Measurements from ENCODE around the gene ADD3. TPM values are rescaled to one million over a fixed set of nuclear protein-coding genes. Genes with fewer than 3 reads are reported as not detected.

ADD3 gene
- total RNA-seq (2014; rRNA removed; shearing (Covaris generic)), result 43.9 and 294 TPM in 2 replicates

DNA sequence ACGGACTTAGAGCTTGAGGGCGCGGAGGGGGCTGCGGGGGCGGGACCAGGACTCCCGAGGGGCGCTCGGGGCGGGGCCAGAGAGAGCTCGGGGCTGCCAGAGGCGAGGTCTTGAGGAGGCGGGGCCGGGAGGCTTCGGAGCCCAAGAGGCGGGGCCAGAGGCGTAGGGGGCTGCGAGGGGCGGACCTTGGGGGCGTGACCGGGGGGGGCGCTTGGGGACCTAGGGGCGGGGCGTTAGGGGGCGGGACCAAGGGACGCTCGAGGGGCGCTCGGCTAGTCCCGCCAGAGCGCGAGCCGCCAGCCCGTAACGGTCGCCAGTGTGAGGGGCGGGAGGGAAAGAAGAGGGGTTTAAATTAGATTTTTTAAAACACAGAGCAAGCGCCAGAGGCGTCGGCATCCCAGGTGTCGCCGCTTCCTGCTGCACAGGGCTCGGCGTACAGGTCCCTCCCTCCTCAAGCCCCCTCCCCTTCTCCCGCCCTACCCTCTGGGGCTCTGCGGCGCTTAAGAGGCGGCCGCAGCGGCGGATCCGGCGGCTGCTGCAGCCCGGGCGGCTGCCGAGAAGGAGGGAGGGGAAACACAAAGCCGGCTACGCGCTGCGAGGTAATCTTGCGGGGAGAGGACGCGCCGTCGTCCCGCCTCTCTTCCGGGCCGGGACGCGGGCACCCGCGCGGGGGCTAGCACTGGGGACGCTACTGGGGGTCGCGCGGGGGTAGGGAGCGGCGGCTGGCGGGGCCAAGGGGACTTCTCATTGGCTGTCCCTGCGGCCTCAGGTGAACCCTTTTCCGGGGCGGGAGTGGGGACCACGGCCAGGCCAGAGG, at the start of gene ADD3:
Gene ADD3 (plus strand): TSS at position 284 of the 817 bp plus-strand sequence. CDS start 92,670 bp downstream, outside the sequence.
- peak; percentile 84 for DNase-seq (ENCODE audit: low read depth)

- no peak for DNase-seq (ENCODE audit: low read depth)
These were observed 49.7 kb upstream of the ADD3 start for GRCh38 chr10:109958059-109958458.

DNA sequence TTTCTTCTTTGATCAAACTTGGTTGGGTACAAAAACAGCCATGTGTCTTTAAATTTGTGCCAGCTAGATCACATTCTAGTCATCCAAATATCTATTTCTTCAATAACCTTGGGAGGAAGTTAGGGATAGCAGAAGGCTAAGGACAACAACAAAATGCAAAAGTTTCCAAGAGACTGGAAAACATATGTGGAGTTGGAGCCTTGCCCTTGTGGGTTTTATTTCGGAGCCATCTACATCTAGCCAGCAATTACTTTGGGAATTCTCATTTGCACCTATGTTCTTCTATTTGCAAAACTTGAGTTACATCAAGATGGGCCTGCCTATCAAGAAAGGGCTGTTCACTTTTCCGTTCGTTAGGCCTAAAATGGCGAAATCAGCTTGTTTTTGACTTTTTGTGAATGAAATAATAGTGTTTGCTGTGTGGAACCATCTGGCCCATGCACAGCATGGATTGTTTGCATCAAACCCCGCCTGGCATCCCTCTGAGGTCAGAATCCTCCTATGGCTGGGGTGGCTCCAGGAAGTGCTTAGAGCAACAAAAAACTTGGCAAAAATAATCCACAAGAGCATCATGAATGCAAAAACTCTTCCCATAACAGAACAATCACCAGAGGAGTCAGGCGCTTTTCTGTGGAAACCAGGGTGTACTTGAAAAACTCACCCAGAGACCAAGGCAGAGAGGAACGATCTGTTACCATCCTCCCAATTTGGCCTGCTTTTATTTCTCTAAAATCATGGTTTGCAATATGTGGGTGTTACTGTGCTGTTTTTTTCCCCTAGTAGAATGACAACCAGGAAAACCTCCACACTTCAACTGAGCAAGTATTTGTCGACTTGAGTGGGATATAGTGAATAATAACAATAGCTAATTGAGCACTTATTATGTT, 48.3 kb upstream of the ADD3 start:
- no peak for DNase-seq (ENCODE audit: low read depth)

- DNase-seq (ENCODE audit: low read depth), result no peak
These were observed 47.1 kb upstream of the ADD3 start for GRCh38 chr10:109960682-109961081.

- no peak for DNase-seq (ENCODE audit: low read depth)
These were observed 46.4 kb upstream of the ADD3 start for GRCh38 chr10:109961174-109962001.

DNA sequence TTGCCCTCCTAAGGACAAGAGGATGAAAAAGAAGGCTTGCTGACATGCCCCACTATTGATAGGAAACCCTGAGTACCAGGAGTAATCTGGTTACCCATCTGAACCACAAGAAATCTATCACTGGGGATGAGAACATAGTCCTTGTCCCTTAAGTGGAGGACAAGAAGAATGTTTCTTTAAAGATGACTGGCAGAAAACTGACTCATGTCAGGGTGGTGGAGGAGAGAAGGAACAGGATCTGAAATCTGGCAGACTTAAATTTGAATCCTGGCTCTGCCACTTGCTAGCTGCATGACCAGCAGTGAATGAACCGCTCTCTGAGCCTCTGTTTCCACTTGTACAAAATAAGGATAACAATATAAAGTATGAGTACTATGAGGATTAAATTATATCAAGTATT, 45.5 kb upstream of the ADD3 start:
- DNase-seq (ENCODE audit: low read depth), result no peak

GRCh38 chr10:109963439-109963838, 44.3 kb upstream of the ADD3 start:
- DNase-seq (ENCODE audit: low read depth), result peak; percentile 12

- DNase-seq (ENCODE audit: low read depth), result no peak
These were observed 43.5 kb upstream of the ADD3 start for GRCh38 chr10:109964318-109964717.

DNA sequence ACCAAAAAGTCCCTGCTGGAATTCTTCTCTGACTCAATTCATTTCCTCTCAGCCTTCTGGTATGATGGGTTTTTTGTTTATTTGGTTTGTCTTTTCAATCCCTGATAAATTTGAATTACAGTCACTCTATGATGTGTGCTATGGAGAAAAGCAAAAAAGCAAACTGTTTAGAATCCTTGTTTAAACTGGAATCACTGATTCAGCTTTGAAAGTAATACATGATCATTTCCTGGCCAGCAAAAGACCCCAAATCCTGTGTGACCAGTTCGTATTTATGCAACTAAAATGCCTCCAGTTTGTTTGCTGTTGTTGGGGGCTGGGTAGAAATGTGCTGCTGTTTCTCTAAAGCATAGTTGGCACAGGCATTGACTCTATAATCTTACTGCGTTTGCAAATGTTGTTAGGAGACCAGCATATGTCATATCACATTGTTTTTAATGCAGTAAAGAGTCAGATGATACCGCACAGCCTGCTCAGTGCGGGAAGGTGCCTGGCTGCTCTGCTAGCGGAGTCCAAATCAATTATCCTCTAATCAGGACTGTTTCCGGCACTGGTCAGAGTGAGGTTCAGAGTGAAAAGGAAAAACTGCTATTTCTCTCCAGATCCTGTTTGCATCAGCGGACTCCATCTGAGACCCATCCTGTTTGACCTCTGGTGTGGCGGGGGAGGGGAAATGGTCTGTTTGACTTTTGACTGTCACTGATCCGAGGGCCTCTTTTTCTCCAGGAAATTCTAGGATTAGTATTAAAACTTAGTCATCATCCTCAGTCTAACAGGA, 40.6 kb upstream of the ADD3 start:
- no peak for DNase-seq (ENCODE audit: low read depth)

GRCh38 chr10:109967739-109968088, 40.1 kb upstream of the ADD3 start:
- no peak for DNase-seq (ENCODE audit: low read depth)

DNA sequence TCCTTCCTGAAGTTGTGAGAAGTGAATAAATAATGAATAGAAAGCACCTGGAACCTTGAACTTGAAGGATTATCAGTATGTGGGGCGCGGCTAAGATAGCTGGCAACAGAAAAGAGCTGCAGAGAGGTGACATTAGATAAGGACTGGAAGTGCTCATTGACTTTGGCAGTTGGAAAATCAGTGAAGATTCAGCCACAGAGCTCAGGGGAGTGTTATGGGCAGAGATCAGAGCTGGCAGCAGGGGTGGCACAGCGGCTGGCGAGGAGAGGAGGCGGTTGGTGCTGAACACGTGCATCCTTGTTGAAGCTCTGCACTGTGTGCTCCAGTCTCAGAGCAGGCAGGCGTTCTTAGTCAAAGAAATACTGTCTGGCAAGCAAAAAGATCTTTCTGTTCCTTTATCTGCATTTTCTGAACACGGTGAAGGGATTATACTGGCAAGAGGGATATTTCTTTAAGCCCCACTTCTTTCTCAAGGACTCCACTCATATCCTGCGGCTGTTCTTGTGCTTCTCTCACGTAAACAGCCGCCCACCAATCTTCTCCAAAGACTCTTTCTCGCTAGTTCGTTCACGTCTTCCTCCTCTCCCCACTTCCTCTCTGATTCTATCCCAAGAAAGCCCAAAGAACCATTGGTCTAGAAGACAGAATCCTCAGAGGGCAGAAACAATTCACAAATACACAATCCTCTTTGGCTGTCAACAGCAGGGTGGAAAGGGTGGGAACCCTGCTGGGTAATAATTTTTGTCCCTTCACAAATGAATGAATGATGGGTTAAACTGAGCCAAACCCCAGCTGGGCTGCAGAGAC, 38.6 kb upstream of the ADD3 start:
- no peak for DNase-seq (ENCODE audit: low read depth)

- no peak for DNase-seq (ENCODE audit: low read depth)
These were observed 37.9 kb upstream of the ADD3 start for GRCh38 chr10:109969760-109970346.

DNA sequence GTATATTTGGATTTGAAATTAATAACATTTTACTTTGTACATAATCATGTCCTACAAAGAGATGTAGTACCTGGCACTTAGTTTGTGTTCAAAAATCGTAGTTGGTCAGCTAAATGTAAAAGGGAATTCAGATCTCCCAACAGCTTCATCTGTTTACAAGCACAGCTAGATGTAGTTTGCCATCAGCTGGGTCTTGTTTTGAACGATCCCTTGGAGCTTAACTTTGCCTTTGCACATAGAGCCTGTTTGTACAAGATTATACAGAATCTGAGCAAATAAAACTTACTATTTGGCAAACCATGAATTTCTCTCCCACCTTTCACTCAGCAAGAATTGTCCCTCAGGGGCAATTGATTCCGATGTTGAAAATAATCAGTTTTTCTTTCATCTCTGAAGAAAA, 36.1 kb upstream of the ADD3 start:
- no peak for DNase-seq (ENCODE audit: low read depth)

- no peak for DNase-seq (ENCODE audit: low read depth)
These were observed 35.3 kb upstream of the ADD3 start for GRCh38 chr10:109972372-109973001.

GRCh38 chr10:109973326-109973829, 34.4 kb upstream of the ADD3 start:
- DNase-seq (ENCODE audit: low read depth), result no peak

DNA sequence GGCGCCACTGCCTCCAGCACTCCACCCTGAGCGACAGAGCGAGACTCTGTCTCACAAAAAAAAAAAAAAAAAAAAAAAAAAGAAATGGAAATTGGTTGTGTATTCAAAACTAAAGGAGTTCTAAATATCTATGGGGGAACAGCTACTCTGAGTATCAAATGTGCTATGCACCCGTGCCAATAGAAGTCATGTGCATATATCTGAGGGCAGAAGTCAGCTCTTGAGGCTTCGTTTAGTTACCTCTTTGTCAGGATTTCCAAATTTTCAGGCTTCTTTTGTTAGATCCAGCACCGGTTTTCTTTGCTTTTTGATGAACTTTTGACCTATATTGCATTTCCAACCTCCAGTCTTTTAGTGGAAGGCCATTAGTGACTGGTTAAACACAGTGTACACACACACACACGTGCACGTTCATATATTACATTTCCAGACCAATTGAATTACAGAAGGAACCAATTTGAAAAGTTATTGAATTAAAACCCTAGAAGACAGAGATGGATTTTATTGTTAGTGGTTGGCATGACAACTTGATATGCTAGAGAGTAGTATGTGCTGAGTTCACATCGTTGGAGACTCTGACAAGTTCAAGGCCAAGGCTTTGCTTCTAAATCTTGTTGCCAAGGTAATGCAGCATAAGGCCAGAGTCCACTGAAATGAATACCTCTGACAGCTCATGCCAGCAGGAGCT, 33.1 kb upstream of the ADD3 start:
- no peak for DNase-seq (ENCODE audit: low read depth)

GRCh38 chr10:109975244-109976190, 32.3 kb upstream of the ADD3 start:
- DNase-seq (ENCODE audit: low read depth), result no peak
